GM23248 (cell line): ENCODE measurements around the gene OPRD1.

Source experiments
- EZH2 ChIP-seq: fragments of 200-600 bp; sonication (generic); IDR thresholded peaks from 2 replicates; pipeline ENCODE4 v1.6.1; 2018; ENCODE audit warnings: antibody characterized with exemption, mild to moderate bottlenecking; ENCODE audit not compliant: insufficient read depth, poor library complexity, severe bottlenecking
- EZH2phosphoT487 ChIP-seq: fragments of 200-600 bp; sonication (generic); IDR thresholded peaks from 2 replicates; pipeline ENCODE4 v1.6.1; 2018; ENCODE audit warnings: antibody characterized with exemption, moderate library complexity, mild to moderate bottlenecking, low read depth; ENCODE audit not compliant: insufficient read depth

DNA sequence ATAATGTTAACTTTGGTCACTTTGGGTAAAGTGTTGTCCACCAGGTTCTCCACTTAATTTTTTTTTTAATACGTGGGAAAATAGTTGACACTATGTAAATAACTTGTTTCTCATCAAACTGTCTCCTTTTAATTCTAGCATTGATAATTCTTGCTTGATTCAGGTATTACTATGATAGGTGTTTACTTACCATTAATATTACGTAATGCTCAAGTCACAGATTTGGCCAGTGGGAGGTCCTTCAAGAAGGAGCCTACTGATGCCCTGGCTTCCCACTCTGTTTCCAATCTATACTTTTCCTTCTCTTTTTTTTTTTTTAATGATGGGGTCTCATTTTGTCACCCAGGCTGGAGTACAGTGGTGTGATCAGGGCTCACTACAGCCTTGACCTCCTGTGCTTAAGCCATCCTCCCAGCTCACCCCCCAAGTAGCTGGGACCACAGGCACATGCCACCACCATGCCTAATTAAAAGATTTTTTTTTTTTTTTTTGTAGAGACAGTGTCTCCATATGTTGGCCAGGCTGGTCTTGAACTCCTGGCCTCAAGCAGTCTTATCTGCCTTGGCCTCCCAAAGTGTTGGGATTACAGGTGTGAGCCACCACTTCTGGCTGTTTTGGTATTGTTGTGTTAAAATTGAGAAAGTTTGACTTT, 45.3 kb upstream of the OPRD1 start:
- no peak for TF ChIP-seq EZH2
- no peak for TF ChIP-seq EZH2phosphoT487
